Osteocyte (in vitro differentiated cells): ENCODE results near the gene CCDC78. TPM values are rescaled to one million over a fixed set of nuclear protein-coding genes. Genes with fewer than 3 reads are reported as not detected.

Experiments
- DNase-seq: peaks from one replicate; pipeline ENCODE4 v3.0.0; 2021; ENCODE audit warnings: mixed read lengths; ENCODE audit not compliant: unreplicated experiment; ENCODE audit errors: extremely low spot score
- H3K27ac Mint-ChIP-seq: one replicate; pipeline ENCODE4 v1.8.0; 2021; ENCODE audit warnings: mild to moderate bottlenecking, mixed read lengths; ENCODE audit not compliant: unreplicated experiment
- H3K27me3 Mint-ChIP-seq: one replicate; pipeline ENCODE4 v1.8.0; 2021; ENCODE audit warnings: mixed read lengths; ENCODE audit not compliant: unreplicated experiment
- H3K36me3 Mint-ChIP-seq: one replicate; pipeline ENCODE4 v1.8.0; 2021; ENCODE audit warnings: mixed read lengths; ENCODE audit not compliant: unreplicated experiment
- H3K4me1 Mint-ChIP-seq: one replicate; pipeline ENCODE4 v1.8.0; 2021; ENCODE audit warnings: mixed read lengths; ENCODE audit not compliant: unreplicated experiment
- H3K4me3 Mint-ChIP-seq: one replicate; pipeline ENCODE4 v1.8.0; 2021; ENCODE audit warnings: mild to moderate bottlenecking, moderate library complexity, mixed read lengths; ENCODE audit not compliant: unreplicated experiment
- H3K9me3 Mint-ChIP-seq: one replicate; pipeline ENCODE4 v1.8.0; 2021; ENCODE audit warnings: mixed read lengths; ENCODE audit not compliant: unreplicated experiment
- microRNA-seq: library from miRNA; unstranded; fragments of <30 nt; microRNA quantifications from one replicate; pipeline ENCODE4 v1.1.0, GENCODE V29; 2020; ENCODE audit not compliant: unreplicated experiment
- total RNA-seq: library from RNA; stranded (reverse); gene quantifications from 2 replicates; pipeline ENCODE4 v1.2.1, GENCODE V29; 2021
- TF ChIP-seq, protein P1 (sequence below): fragments of 200-600 bp; sonication (generic); IDR thresholded peaks from 2 replicates; pipeline ENCODE4 v1.5.0; 2021; ENCODE audit warnings: antibody characterized with exemption, mild to moderate bottlenecking, moderate library complexity

Gene CCDC78
- total RNA-seq, 1 donor from 2014 or later: 2.6 TPM

- no peak within 1 kb of the TSS for H3K4me3 Mint-ChIP-seq
- no peaks in the 10 kb centered on the region for H3K9me3 Mint-ChIP-seq
- H3K27me3 Mint-ChIP-seq: no peaks in the 10 kb centered on the region
- TF ChIP-seq, protein P1, sequence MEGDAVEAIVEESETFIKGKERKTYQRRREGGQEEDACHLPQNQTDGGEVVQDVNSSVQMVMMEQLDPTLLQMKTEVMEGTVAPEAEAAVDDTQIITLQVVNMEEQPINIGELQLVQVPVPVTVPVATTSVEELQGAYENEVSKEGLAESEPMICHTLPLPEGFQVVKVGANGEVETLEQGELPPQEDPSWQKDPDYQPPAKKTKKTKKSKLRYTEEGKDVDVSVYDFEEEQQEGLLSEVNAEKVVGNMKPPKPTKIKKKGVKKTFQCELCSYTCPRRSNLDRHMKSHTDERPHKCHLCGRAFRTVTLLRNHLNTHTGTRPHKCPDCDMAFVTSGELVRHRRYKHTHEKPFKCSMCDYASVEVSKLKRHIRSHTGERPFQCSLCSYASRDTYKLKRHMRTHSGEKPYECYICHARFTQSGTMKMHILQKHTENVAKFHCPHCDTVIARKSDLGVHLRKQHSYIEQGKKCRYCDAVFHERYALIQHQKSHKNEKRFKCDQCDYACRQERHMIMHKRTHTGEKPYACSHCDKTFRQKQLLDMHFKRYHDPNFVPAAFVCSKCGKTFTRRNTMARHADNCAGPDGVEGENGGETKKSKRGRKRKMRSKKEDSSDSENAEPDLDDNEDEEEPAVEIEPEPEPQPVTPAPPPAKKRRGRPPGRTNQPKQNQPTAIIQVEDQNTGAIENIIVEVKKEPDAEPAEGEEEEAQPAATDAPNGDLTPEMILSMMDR: no peak
- peaks cover 2% of the 10 kb centered on the region for H3K36me3 Mint-ChIP-seq
- DNase-seq: no peak
- H3K4me1 Mint-ChIP-seq: peaks cover 10% of the 10 kb centered on the region
- no peak within 1 kb of the TSS for H3K27ac Mint-ChIP-seq
These were observed 51.0 kb downstream of the CCDC78 start, which contains the start of gene RHBDL1 for GRCh38 chr16:674968-675883. Gene RHBDL1 (plus strand): TSS chr16:675671. CDS start chr16:675791, 120 bp downstream.

DNA sequence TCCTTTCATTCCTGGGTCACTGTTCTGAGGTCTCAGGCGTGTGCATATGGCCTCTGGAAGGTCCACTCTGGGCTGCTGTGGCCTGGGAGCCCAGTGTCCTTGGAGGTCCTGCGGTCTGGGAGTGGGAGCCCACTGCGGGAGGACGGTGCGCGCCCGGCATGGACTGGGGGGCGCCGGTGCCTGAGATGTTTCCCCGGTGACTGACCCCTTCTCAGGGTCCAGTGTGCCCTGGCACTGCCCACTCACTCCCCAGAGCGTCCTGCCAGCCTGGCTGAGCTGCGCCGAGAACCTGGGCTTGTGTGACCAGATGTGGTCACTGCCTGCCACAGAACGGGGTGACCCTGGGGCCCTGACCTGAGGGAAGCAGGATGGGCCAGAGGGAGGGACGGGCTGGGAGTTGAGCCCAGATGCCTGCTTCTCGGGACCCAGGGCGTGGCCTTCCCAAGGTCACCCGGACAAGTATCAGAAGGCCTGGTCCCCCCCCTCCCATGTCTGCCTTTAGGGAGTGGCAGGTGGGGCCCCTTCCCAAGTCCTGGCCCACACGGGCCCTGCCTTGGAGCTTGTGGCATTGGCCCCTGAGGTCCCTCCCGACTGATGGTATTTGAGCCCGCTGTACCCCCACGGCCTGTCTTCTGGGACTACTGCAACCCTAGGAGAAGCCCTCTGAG, 51.9 kb downstream of the CCDC78 start:
- DNase-seq: no peak
- Mint-ChIP-seq H3K4me3 (no peak overlapping the region), H3K36me3 (peaks cover 5% of the 10 kb centered on the region), H3K27me3 (no peaks in the 10 kb centered on the region), H3K27ac (no peak overlapping the region), H3K4me1 (peaks cover 9% of the 10 kb centered on the region), H3K9me3 (no peaks in the 10 kb centered on the region)
- TF ChIP-seq, protein P1: no peak

- Mint-ChIP-seq H3K36me3 (peaks cover 5% of the 10 kb centered on the region), H3K27me3 (no peaks in the 10 kb centered on the region), H3K4me1 (peaks cover 9% of the 10 kb centered on the region), H3K9me3 (no peaks in the 10 kb centered on the region), H3K27ac (no peak overlapping the region), H3K4me3 (no peak overlapping the region)
- DNase-seq: no peak
- TF ChIP-seq, protein P1: no peak
These were observed 52.7 kb downstream of the CCDC78 start for GRCh38 chr16:673399-673991.

DNA sequence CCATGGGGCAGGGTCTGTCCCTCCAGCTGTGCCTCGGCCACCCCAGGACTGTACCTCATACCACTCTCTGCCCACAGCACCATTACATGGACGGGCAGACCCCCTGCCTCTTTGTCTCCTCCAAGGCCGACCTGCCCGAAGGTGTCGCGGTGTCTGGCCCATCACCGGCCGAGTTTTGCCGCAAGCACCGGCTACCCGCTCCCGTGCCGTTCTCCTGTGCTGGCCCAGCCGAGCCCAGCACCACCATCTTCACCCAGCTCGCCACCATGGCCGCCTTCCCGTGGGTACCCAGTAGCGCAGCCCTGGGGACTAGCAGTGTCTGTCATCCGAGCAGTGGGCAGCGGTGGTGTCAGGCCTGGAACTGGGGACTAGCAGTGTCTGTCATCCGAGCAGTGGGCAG, 53.4 kb downstream of the CCDC78 start:
- Mint-ChIP-seq H3K27ac (no peak overlapping the region), H3K4me3 (no peak overlapping the region), H3K4me1 (peaks cover 9% of the 10 kb centered on the region), H3K9me3 (no peaks in the 10 kb centered on the region), H3K36me3 (peaks cover 5% of the 10 kb centered on the region), H3K27me3 (no peaks in the 10 kb centered on the region)
- DNase-seq: no peak
- TF ChIP-seq, protein P1: no peak

Small RNA genes lying within 50 kb of the gene (microRNA-seq; reads per million reads assigned to microRNA genes)
- not detected for gene MIR662

Other genes starting within 250 kb of the CCDC78 start
- gene CAPN15, start 198.7 kb downstream of the CCDC78 start, total RNA-seq: 38.3 and 39.9 TPM in 2 replicates
- not detected in 2 replicates for gene PRR35, start 166.0 kb downstream of the CCDC78 start, total RNA-seq
- 0.57 and 1.7 TPM in 2 replicates for gene NHLRC4, start 159.4 kb downstream of the CCDC78 start, total RNA-seq
- gene PIGQ, start 156.5 kb downstream of the CCDC78 start, total RNA-seq: 62.0 and 63.6 TPM in 2 replicates
- gene RAB40C, start 136.4 kb downstream of the CCDC78 start, total RNA-seq: 17.1 and 20.0 TPM in 2 replicates
- 0.47 and 0.56 TPM in 2 replicates for gene WFIKKN1, start 95.5 kb downstream of the CCDC78 start, total RNA-seq
- 58.2 and 69.8 TPM in 2 replicates for gene METTL26, start 90.1 kb downstream of the CCDC78 start, total RNA-seq
- 11.3 and 14.8 TPM in 2 replicates for gene MCRIP2, start 84.6 kb downstream of the CCDC78 start, total RNA-seq
- 28.2 and 38.9 TPM in 2 replicates for gene WDR90, start 77.1 kb downstream of the CCDC78 start, total RNA-seq
- gene RHOT2, start 58.3 kb downstream of the CCDC78 start, total RNA-seq: 125 and 126 TPM in 2 replicates
- gene RHBDL1, start 50.8 kb downstream of the CCDC78 start, total RNA-seq: 3.6 and 5.4 TPM in 2 replicates
- 109 and 116 TPM in 2 replicates for gene STUB1, start 46.0 kb downstream of the CCDC78 start, total RNA-seq
- gene JMJD8, start 42.1 kb downstream of the CCDC78 start, total RNA-seq: 57.6 and 62.1 TPM in 2 replicates
- gene WDR24, start 36.0 kb downstream of the CCDC78 start, total RNA-seq: 19.4 and 19.9 TPM in 2 replicates
- gene FBXL16, start 20.6 kb downstream of the CCDC78 start, total RNA-seq: 0.32 and 0.44 TPM in 2 replicates
- gene METRN, start 11.3 kb downstream of the CCDC78 start, total RNA-seq: 48.2 and 49.7 TPM in 2 replicates
- 41.5 and 41.7 TPM in 2 replicates for gene ANTKMT, start 5.3 kb downstream of the CCDC78 start, total RNA-seq
- gene HAGHL, start 663 bp upstream of the CCDC78 start, total RNA-seq: 11.3 and 17.3 TPM in 2 replicates
- 31.4 and 31.5 TPM in 2 replicates for gene CIAO3, start 14.6 kb upstream of the CCDC78 start, total RNA-seq
- 0.19 and 0.21 TPM in 2 replicates for gene MSLN, start 34.3 kb upstream of the CCDC78 start, total RNA-seq
- 20.8 and 24.3 TPM in 2 replicates for gene RPUSD1, start 61.9 kb upstream of the CCDC78 start, total RNA-seq
- gene CHTF18, start 62.2 kb upstream of the CCDC78 start, total RNA-seq: 19.3 and 25.4 TPM in 2 replicates
- not detected in 2 replicates for gene GNG13, start 74.3 kb upstream of the CCDC78 start, total RNA-seq
- 24.6 and 27.4 TPM in 2 replicates for gene LMF1, start 244.5 kb upstream of the CCDC78 start, total RNA-seq